H1 (cell line): Measurements from ENCODE around the gene CDK4. TPM values are rescaled to one million over a fixed set of nuclear protein-coding genes. Genes with fewer than 3 reads are reported as not detected.

Experiments
- CBX5 ChIP-seq: fragments of 300-800, 300-1000 bp; sonication (generic); IDR thresholded peaks from 2 replicates; pipeline ENCODE4 v1.7.1; 2016; ENCODE audit warnings: antibody characterized with exemption, low read length, low read depth
- EZH2 ChIP-seq: fragments of 200-600 bp; sonication (generic); IDR thresholded peaks from 2 replicates; pipeline ENCODE4 v1.7.1; 2012; ENCODE audit warnings: low read depth, mild to moderate bottlenecking, moderate library complexity, low read length, inconsistent platforms; ENCODE audit not compliant: severe bottlenecking
- SIN3A ChIP-seq, 2 experiments: IDR thresholded peaks in 1 of 2; conservative IDR thresholded peaks in 1 of 2; 2 replicates each; pipeline ENCODE4 v1.6.1; 2011 to 2012; ENCODE audit warnings: low read length in 2 of 2, improper control_type of control experiment in 1 of 2, low read depth in 1 of 2, mild to moderate bottlenecking in 1 of 2
- TEAD4 ChIP-seq: IDR thresholded peaks from 2 replicates; pipeline ENCODE4 v1.6.1; 2012; ENCODE audit warnings: low read depth, low read length, inconsistent platforms, mixed read lengths
- polyA plus RNA-seq, 7 experiments: library from polyadenylated mRNA; depleted of rRNA in 3 of 7; stranded (reverse) in 5 of 7; unstranded in 2 of 7; fragments of >200 nt in 5 of 7; fragments of 200-250 nt in 2 of 7; gene quantifications; 1 replicate in 5 of 7; 2 replicates in 1 of 7; 4 replicates in 1 of 7; pipeline versions ENCODE4 v1.2.1 to v1.2.3, GENCODE V29; 2011 to 2013; ENCODE audit warnings: missing spikeins in 2 of 7, mixed read lengths in 2 of 7
- total RNA-seq: library from RNA; stranded (reverse); fragmentation: NEBNext Ultra II Directional; extraction: Animal tissue kit (Norgen Biotek cat#: 25700); gene quantifications from 2 replicates; pipeline ENCODE4 v1.2.1, GENCODE V29; 2021

CDK4 gene
- total and polyA plus RNA-seq, 2 of the 8 experiments (the other 6 are each of a cell fraction or from before 2014, with no cell fraction given) = 174 to 368 TPM

GRCh38 chr12:57727758-57728395, 24.2 kb downstream of the CDK4 start (continued):
- TF ChIP-seq CBX5 = no peak
- peak; percentile 85 to 95; a peak in 2 of 4 replicates for TF ChIP-seq SIN3A (conservative IDR thresholded peaks at IDR 0.05 in 1 of 2, IDR thresholded peaks at IDR 0.05 in 1 of 2; ENCODE audit: low read depth in 1 of 2, low read length in 2 of 2)
- TF ChIP-seq EZH2 = no peak
- no peak for TF ChIP-seq TEAD4
- TF ChIP-seq, all 59 proteins: peak for 8
